ENCODE results near the gene ATP5F1D. TPM values are rescaled to one million over a fixed set of nuclear protein-coding genes. Genes with fewer than 3 reads are reported as not detected.
A peak's percentile ranks its signal among the peaks of the same experiment; 100 is the strongest.
"Not testable (repeated sequence)": the region's sequence is repeated elsewhere in the genome, so short reads cannot be mapped to it uniquely, and the experiment has no call there.

Gene ATP5F1D
- 42.4 and 68.8 TPM in 2 replicates for total RNA-seq (2014; rRNA removed; shearing (Covaris generic))

DNA sequence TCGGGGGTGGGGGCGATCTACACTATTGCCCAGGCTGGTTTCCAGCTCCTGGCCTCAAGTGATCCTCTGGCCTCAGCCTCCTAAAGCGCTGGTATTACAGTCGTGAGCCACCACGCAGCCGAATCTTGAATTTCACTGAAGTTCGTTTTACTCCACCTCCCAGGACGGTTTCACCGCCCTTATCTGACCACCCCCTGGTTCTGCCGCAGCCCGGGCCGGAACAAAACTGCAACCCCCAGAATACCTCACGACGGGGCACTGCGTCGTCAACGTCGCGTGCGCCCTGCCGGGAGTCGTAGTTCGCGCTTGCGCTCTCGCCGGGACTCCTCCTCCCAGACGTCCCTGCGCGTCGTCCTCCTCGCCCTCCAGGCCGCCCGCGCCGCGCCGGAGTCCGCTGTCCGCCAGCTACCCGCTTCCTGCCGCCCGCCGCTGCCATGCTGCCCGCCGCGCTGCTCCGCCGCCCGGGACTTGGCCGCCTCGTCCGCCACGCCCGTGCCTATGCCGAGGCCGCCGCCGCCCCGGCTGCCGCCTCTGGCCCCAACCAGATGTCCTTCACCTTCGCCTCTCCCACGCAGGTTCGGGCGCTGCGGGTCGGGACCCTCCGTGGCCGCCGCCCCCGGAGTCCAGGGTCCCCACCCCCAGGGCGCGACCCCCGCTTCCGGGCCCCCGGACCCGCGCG lies at the start of gene ATP5F1D:
Gene ATP5F1D, plus strand, starts transcription at position 335 of the 679 bp plus-strand sequence. Its CDS starts 100 bp downstream, at position 435.
- Histone ChIP-seq H3K27ac (peak within 1 kb of the TSS; percentile 29; the same call in 1 of the 2 replicates), H3K4me1 (replicated peaks) (peaks cover 66% of the 10 kb centered on the region), H3K27me3 (replicated peaks) (peaks cover 5% of the 10 kb centered on the region), H3K9me3 (replicated peaks) (no peaks in the 10 kb centered on the region), H3K4me3 (peak within 1 kb of the TSS; percentile 90), H3K36me3 (peaks cover 25% of the 10 kb centered on the region)
- peak; percentile 87 to 96 for DNase-seq (ENCODE audit: low read depth in 1 of 2, low spot score in 2 of 2)

DNA sequence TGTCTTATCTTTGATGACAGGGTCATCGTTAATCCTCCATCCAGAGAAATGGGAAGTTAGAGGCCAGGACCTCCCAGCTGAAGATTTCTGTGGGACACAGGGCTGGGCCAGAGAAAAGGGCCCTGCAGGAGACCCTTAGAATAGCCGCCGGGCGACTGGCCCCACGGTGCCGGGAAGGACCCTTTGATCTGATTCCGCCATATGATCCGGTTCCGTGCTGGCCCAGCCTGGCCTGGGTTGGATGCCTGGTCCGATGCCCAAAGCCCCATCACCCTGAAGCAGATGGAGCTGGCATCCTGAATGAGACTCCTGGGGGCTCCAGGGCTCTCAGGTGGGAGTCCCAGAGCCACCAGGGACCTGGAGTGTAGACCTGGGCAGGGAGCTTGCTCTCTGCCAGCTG lies 42.0 kb upstream of the ATP5F1D start:
- Histone ChIP-seq H3K4me3 (no peak overlapping the region), H3K27me3 (replicated peaks) (no peaks in the 10 kb centered on the region), H3K4me1 (replicated peaks) (peaks cover 26% of the 10 kb centered on the region), H3K9me3 (replicated peaks) (0 out of 2 replicates have a peak, but pooled peaks cover 1% of the 10 kb centered on the region), H3K27ac (no peak overlapping the region), H3K36me3 (no peaks in the 10 kb centered on the region)
- no peak for DNase-seq (ENCODE audit: low read depth in 1 of 2, low spot score in 2 of 2)

DNA sequence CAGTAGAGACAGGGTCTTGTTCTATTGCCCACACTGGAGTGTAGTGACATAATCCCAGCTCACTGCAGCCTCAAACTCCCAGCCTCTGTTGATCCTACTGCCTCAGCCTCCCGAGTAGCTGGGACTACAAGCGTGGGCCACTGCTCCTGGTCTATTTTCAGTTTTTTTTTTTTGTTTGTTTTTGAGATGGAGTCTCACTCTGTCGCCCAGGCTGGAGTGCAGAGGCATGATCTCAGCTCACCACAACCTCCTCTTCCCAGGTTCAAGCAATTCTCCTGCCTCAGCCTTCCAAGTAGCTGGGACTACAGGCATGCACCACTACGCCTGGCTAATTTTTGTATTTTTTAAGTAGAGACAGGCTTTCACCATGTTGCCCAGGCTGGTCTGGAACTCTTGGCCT lies 40.9 kb upstream of the ATP5F1D start:
- peak; percentile 65 to 69 for DNase-seq (ENCODE audit: low read depth in 1 of 2, low spot score in 2 of 2)
- not testable (repeated sequence) for H3K4me3 ChIP-seq; H3K36me3 ChIP-seq; H3K27ac ChIP-seq; H3K9me3 ChIP-seq (replicated peaks); H3K27me3 ChIP-seq (replicated peaks)
- peaks cover 30% of the 10 kb centered on the region for H3K4me1 ChIP-seq (replicated peaks)

DNA sequence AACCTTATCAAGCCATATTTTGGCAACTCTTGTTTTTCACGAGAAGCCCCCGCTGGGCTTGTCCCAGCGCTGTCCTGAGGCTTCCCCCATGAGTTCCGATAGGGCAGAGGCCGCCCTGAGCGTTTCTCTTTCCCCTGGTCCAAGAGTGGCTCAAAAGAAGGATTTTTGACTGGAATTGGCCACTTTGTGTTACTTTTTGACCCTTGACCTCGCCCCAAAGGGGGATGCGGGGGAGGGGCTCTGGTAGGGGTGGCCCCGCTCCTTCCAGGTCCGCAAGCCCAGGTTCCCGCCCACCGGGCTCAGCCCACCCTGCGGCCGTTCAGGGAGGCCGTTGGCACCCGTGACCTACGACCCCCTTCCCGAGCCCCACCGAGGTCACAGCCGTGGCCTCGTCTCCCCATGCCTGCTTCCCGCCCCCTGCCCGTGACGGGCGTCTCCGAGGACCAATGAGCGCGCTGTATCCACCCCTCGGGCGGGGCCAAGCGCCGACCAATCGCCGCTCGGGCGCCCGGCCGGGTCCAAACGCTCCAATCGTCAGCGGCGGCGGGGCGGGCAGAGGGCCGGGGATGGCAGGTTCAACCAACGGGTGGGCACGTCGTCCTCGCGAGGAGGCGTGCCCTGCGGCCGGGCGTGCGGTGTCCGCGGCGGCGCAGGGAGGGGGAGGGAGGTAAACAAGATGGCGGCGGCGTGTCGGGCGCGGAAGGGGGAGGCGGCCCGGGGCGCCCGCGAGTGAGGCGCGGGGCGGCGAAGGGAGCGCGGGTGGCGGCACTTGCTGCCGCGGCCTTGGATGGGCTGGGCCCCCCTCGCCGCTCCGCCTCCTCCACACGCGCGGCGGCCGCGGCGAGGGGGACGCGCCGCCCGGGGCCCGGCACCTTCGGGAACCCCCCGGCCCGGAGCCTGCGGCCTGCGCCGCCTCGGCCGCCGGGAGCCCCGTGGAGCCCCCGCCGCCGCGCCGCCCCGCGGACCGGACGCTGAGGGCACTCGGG lies 36.1 kb upstream of the ATP5F1D start, which contains the start of gene STK11:
Gene STK11, plus strand, starts transcription at position 665 of the 986 bp plus-strand sequence. CDS start 1,136 bp downstream, outside the sequence.
- peaks cover 45% of the 10 kb centered on the region for H3K4me1 ChIP-seq (replicated peaks)
- H3K4me3 ChIP-seq = peak within 1 kb of the TSS; percentile 87
- peaks cover 21% of the 10 kb centered on the region for H3K36me3 ChIP-seq
- DNase-seq (ENCODE audit: low read depth in 1 of 2, low spot score in 2 of 2) = peak; percentile 93 to 99
- H3K27me3 ChIP-seq (replicated peaks) = no peaks in the 10 kb centered on the region
- 0 out of 2 replicates have a peak within 1 kb of the TSS, but pooled peaks have one; percentile 18 for H3K27ac ChIP-seq
- no peaks in the 10 kb centered on the region for H3K9me3 ChIP-seq (replicated peaks)

DNA sequence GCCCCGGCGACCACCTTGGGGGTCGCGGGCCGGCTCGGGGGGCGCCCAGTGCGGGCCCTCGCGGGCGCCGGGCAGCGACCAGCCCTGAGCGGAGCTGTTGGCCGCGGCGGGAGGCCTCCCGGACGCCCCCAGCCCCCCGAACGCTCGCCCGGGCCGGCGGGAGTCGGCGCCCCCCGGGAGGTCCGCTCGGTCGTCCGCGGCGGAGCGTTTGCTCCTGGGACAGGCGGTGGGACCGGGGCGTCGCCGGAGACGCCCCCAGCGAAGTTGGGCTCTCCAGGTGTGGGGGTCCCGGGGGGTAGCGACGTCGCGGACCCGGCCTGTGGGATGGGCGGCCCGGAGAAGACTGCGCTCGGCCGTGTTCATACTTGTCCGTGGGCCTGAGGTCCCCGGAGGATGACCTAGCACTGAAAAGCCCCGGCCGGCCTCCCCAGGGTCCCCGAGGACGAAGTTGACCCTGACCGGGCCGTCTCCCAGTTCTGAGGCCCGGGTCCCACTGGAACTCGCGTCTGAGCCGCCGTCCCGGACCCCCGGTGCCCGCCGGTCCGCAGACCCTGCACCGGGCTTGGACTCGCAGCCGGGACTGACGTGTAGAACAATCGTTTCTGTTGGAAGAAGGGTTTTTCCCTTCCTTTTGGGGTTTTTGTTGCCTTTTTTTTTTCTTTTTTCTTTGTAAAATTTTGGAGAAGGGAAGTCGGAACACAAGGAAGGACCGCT lies 35.2 kb upstream of the ATP5F1D start:
- peaks cover 36% of the 10 kb centered on the region for H3K4me1 ChIP-seq (replicated peaks)
- H3K4me3 ChIP-seq = peak overlapping the region; percentile 87
- no peaks in the 10 kb centered on the region for H3K9me3 ChIP-seq (replicated peaks)
- H3K36me3 ChIP-seq = peaks cover 30% of the 10 kb centered on the region
- peak; percentile 44 to 57 for DNase-seq (ENCODE audit: low read depth in 1 of 2, low spot score in 2 of 2)
- H3K27me3 ChIP-seq (replicated peaks) = no peaks in the 10 kb centered on the region
- no peak overlapping the region for H3K27ac ChIP-seq

DNA sequence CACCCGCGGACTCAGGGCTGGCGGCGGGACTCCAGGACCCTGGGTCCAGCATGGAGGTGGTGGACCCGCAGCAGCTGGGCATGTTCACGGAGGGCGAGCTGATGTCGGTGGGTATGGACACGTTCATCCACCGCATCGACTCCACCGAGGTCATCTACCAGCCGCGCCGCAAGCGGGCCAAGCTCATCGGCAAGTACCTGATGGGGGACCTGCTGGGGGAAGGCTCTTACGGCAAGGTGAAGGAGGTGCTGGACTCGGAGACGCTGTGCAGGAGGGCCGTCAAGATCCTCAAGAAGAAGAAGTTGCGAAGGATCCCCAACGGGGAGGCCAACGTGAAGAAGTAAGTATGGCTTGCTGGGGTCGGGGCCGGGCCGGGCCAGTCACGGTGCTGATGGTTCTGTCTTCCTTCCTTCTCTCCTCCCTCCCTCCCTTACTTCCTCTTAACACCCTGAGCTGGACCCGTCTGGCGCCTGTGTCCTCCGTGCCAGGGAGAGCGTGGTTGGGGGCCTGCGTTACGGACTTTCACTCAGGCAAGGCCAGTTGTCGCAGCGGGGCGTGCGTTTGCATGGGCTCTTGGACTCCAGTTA lies 34.6 kb upstream of the ATP5F1D start:
- Histone ChIP-seq H3K4me1 (replicated peaks) (peaks cover 35% of the 10 kb centered on the region), H3K27ac (no peak overlapping the region), H3K27me3 (replicated peaks) (no peaks in the 10 kb centered on the region), H3K4me3 (peak overlapping the region; percentile 87), H3K9me3 (replicated peaks) (no peaks in the 10 kb centered on the region), H3K36me3 (peaks cover 36% of the 10 kb centered on the region)
- peak in 1 of 2 experiments; percentile 46 for DNase-seq (ENCODE audit: low read depth in 1 of 2, low spot score in 2 of 2)

DNA sequence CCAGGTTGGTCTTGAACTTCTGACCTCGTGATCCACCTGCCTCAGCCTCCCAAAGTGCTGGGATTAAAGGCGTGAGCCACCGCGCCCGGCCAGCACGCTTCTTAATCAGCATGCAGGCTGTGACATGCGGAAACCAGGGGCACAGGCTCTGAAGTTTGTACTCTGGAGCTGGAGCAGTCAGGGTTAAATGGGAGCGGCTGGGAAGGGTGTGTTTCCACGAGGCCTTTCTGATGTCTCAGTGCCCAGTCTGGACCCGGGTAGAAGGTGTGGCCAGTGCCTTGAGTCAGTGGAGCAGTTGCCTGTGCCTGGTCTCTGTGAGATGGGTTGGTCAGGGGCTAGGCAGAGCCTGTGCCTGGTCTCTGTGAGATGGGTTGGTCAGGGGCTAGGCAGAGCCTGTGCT lies 32.7 kb upstream of the ATP5F1D start:
- H3K27me3 ChIP-seq (replicated peaks); H3K27ac ChIP-seq; DNase-seq (ENCODE audit: low read depth in 1 of 2, low spot score in 2 of 2); H3K4me3 ChIP-seq; H3K9me3 ChIP-seq (replicated peaks): not testable (repeated sequence)
- peaks cover 52% of the 10 kb centered on the region for H3K36me3 ChIP-seq
- peaks cover 30% of the 10 kb centered on the region for H3K4me1 ChIP-seq (replicated peaks)

DNA sequence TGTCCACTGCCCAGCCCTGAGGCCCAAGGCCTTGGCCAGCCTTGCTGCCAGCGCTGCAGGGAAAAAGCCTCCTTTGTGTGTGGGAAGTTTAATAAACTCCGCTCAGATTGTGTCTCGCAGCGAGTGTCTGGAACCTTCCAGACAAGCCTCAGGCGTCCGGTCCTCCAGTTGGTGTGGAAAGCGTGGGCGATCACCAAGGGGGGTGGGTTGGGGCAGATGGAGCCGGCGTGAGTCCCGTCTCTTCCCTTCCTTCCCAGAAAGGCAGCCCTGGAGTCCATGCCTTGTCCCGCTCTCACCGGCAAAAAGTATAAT lies 31.4 kb upstream of the ATP5F1D start:
- no peaks in the 10 kb centered on the region for H3K27me3 ChIP-seq (replicated peaks)
- no peak overlapping the region for H3K27ac ChIP-seq
- H3K4me3 ChIP-seq = no peak overlapping the region
- peaks cover 38% of the 10 kb centered on the region for H3K4me1 ChIP-seq (replicated peaks)
- no peaks in the 10 kb centered on the region for H3K9me3 ChIP-seq (replicated peaks)
- DNase-seq (ENCODE audit: low read depth in 1 of 2, low spot score in 2 of 2) = no peak
- H3K36me3 ChIP-seq = peaks cover 60% of the 10 kb centered on the region

- Histone ChIP-seq H3K27ac (no peak overlapping the region), H3K4me1 (replicated peaks) (peaks cover 51% of the 10 kb centered on the region), H3K27me3 (replicated peaks) (no peaks in the 10 kb centered on the region), H3K36me3 (peaks cover 61% of the 10 kb centered on the region), H3K9me3 (replicated peaks) (no peaks in the 10 kb centered on the region), H3K4me3 (no peak overlapping the region)
- no peak for DNase-seq (ENCODE audit: low read depth in 1 of 2, low spot score in 2 of 2)
Observed at GRCh38 chr19:1211494-1212234, 29.9 kb upstream of the ATP5F1D start.

GRCh38 chr19:1213391-1214286 lies 27.9 kb upstream of the ATP5F1D start:
- Histone ChIP-seq H3K4me3 (no peak overlapping the region), H3K27ac (peak overlapping the region; percentile 68; the same call in 1 of the 2 replicates), H3K9me3 (replicated peaks) (no peaks in the 10 kb centered on the region), H3K36me3 (peaks cover 70% of the 10 kb centered on the region), H3K4me1 (replicated peaks) (peaks cover 40% of the 10 kb centered on the region), H3K27me3 (replicated peaks) (no peaks in the 10 kb centered on the region)
- no peak for DNase-seq (ENCODE audit: low read depth in 1 of 2, low spot score in 2 of 2)

DNA sequence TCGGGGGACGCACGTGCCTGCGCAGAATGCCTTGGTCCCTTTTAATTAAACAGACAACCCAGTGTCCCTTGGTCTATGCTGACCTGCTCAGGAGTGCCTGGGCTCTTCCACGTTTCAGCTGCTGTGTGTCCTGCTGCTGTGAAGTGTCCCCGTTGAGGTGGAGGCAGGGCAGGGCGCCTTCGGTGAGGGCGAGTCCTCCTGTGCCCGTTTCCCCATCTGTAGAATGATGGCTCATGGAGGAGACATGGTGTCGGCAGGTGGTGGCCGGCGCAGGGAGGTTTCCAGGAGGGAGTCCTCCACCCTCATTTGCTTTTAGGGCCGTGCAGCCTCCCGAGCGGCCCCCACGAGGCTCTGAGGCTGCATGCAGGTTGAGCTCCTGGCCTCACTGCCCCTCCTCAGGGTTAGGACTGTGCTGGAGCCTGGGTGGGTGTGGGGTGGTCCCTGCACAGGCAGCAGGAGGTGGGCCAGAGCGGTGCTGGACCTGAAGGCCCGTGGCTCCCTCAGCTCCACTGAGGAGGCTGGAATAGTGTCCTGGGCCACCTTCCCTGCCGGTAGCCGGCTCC lies 27.2 kb upstream of the ATP5F1D start:
- peaks cover 35% of the 10 kb centered on the region for H3K4me1 ChIP-seq (replicated peaks)
- H3K4me3 ChIP-seq = no peak overlapping the region
- no peak for DNase-seq (ENCODE audit: low read depth in 1 of 2, low spot score in 2 of 2)
- H3K27ac ChIP-seq = peak overlapping the region; percentile 68
- no peaks in the 10 kb centered on the region for H3K27me3 ChIP-seq (replicated peaks)
- peaks cover 65% of the 10 kb centered on the region for H3K36me3 ChIP-seq
- H3K9me3 ChIP-seq (replicated peaks) = no peaks in the 10 kb centered on the region

All from SJSA1 (cell line).